H1 (cell line): ENCODE results near the gene JDP2. TPM values are rescaled to one million over a fixed set of nuclear protein-coding genes. Genes with fewer than 3 reads are reported as not detected.
A peak's percentile ranks its signal among the peaks of the same experiment; 100 is the strongest.

Experiments
- CTCF ChIA-PET: fragments of 300-600 bp; sonication (Branson Sonifier 250); formaldehyde crosslinking; loops from one replicate; lab custom pipeline; 2021; ENCODE audit not compliant: partially characterized antibody; lab: Charles Lee
- POLR2A ChIA-PET: fragments of 300-600 bp; sonication (Branson Sonifier 250); formaldehyde crosslinking; loops from one replicate; lab custom pipeline; 2021; ENCODE audit warnings: inconsistent platforms; ENCODE audit not compliant: partially characterized antibody; lab: Charles Lee
- DNase-seq, 2 experiments: peaks; one replicate each; pipeline versions ENCODE4 v3.0.0 to v3.0.0-alpha.2; 2010 to 2022; ENCODE audit warnings: low spot score in 2 of 2, low read depth in 1 of 2, mixed read lengths in 1 of 2
- FAIRE-seq: peaks from 2 replicates; lab custom pipeline; 2011; peaks lifted over from hg19 to GRCh38; lab: Jason Lieb, UNC
- H2AFZ ChIP-seq: 2 replicates; pipeline ENCODE4 v1.8.1; 2012; ENCODE audit warnings: low read length, inconsistent platforms
- H2AK5ac ChIP-seq: 2 replicates; pipeline ENCODE4 v1.6.1; 2013; ENCODE audit warnings: low read depth, low read length
- H2BK120ac ChIP-seq: replicated peaks from 2 replicates; pipeline ENCODE3; 2013; ENCODE audit warnings: low read depth, low read length, inconsistent platforms
- H2BK12ac ChIP-seq: 2 replicates; pipeline ENCODE4 v1.6.1; 2013; ENCODE audit warnings: low read depth, low read length
- H2BK15ac ChIP-seq: 2 replicates; pipeline ENCODE4 v1.6.1; 2013; ENCODE audit warnings: low read length
- H2BK20ac ChIP-seq: 2 replicates; pipeline ENCODE4 v1.6.1; 2013; ENCODE audit warnings: low read length
- H2BK5ac ChIP-seq: 2 replicates; pipeline ENCODE4 v1.6.1; 2013; ENCODE audit warnings: low read depth, low read length
- H3K14ac ChIP-seq: 2 replicates; pipeline ENCODE4 v1.6.1; 2013; ENCODE audit warnings: inconsistent platforms; ENCODE audit not compliant: insufficient read length
- H3K18ac ChIP-seq: 2 replicates; pipeline ENCODE4 v1.6.1; 2013; ENCODE audit warnings: low read length; ENCODE audit errors: extremely low read depth
- H3K23ac ChIP-seq: 2 replicates; pipeline ENCODE4 v1.6.1; 2013; ENCODE audit warnings: inconsistent platforms; ENCODE audit not compliant: insufficient read length
- H3K23me2 ChIP-seq: 2 replicates; pipeline ENCODE4 v1.6.1; 2013; ENCODE audit warnings: low read depth, low read length
- H3K27ac ChIP-seq: 2 replicates; pipeline ENCODE4 v1.6.1; 2011; ENCODE audit warnings: low read depth, low read length, inconsistent platforms
- H3K27me3 ChIP-seq, 4 experiments: replicated peaks in 1 of 4; 1 replicate in 1 of 4; 2 replicates in 3 of 4; pipeline versions ENCODE4 v1.6.1 to v1.8.1; 2011 to 2013; ENCODE audit warnings: low read length in 3 of 4, mild to moderate bottlenecking in 3 of 4, inconsistent platforms in 2 of 4, mixed read lengths in 2 of 4, moderate library complexity in 1 of 4; ENCODE audit not compliant: control insufficient read depth in 3 of 4, insufficient read depth in 3 of 4; ENCODE audit errors: extremely low read depth in 1 of 4
- H3K36me3 ChIP-seq, 4 experiments: 2 replicates each; pipeline versions ENCODE4 v1.6.1 to v1.8.1; 2011 to 2013; ENCODE audit warnings: mild to moderate bottlenecking in 4 of 4, low read length in 3 of 4, moderate library complexity in 2 of 4, control low read depth in 1 of 4, inconsistent platforms in 1 of 4; ENCODE audit not compliant: insufficient read depth in 4 of 4, control insufficient read depth in 2 of 4
- H3K4ac ChIP-seq: replicated peaks from 2 replicates; pipeline ENCODE3; 2013; ENCODE audit warnings: low read length, low read depth, mixed read lengths, inconsistent platforms; ENCODE audit not compliant: insufficient read length
- H3K4me1 ChIP-seq, 4 experiments: replicated peaks in 1 of 4; 1 replicate in 1 of 4; 2 replicates in 3 of 4; pipeline versions ENCODE4 v1.6.1 to v1.8.1; 2011 to 2013; ENCODE audit warnings: low read length in 3 of 4, inconsistent platforms in 2 of 4, mixed read lengths in 1 of 4; ENCODE audit not compliant: insufficient read depth in 4 of 4, control insufficient read depth in 3 of 4
- H3K4me2 ChIP-seq, 2 experiments: 2 replicates each; pipeline versions ENCODE4 v1.6.1 to v1.8.1; 2011 to 2013; ENCODE audit warnings: low read depth in 2 of 2, low read length in 2 of 2, control low read depth in 1 of 2, inconsistent platforms in 1 of 2, mild to moderate bottlenecking in 1 of 2; ENCODE audit not compliant: insufficient read depth in 1 of 2
- H3K4me3 ChIP-seq, 4 experiments: fragments of 200-600, 300-600 bp in 1 of 4; sonication (generic), shearing (Covaris generic), sonication (Bioruptor Twin) in 1 of 4; 2 replicates each; pipeline versions ENCODE4 v1.5.1 to v1.8.1; 2011 to 2016; ENCODE audit warnings: low read length in 4 of 4, low read depth in 3 of 4, control low read depth in 2 of 4, inconsistent platforms in 2 of 4, mild to moderate bottlenecking in 2 of 4, mixed read lengths in 1 of 4, moderate library complexity in 1 of 4; ENCODE audit not compliant: insufficient read depth in 2 of 4; ENCODE audit errors: extremely low read depth in 1 of 4
- H3K56ac ChIP-seq: replicated peaks from 2 replicates; pipeline ENCODE3; 2013; ENCODE audit warnings: low read depth, mild to moderate bottlenecking, mixed read lengths, low read length, inconsistent platforms; ENCODE audit not compliant: insufficient read length
- H3K79me1 ChIP-seq: 2 replicates; pipeline ENCODE4 v1.6.1; 2013; ENCODE audit warnings: low read depth, low read length, control low read depth
- H3K79me2 ChIP-seq, 2 experiments: 2 replicates each; pipeline versions ENCODE4 v1.6.1 to v1.8.1; 2012 to 2013; ENCODE audit warnings: low read length in 2 of 2, mild to moderate bottlenecking in 2 of 2, inconsistent platforms in 1 of 2; ENCODE audit not compliant: insufficient read depth in 2 of 2, control insufficient read depth in 1 of 2
- H3K9ac ChIP-seq, 4 experiments: replicated peaks in 1 of 4; 1 replicate in 1 of 4; 2 replicates in 3 of 4; pipeline versions ENCODE4 v1.6.1 to v1.8.1; 2011 to 2013; ENCODE audit warnings: low read depth in 3 of 4, low read length in 3 of 4, control low read depth in 2 of 4, mild to moderate bottlenecking in 2 of 4, moderate library complexity in 2 of 4, inconsistent platforms in 1 of 4; ENCODE audit errors: extremely low read depth in 1 of 4
- H3K9me3 ChIP-seq, 2 experiments: 2 replicates each; pipeline versions ENCODE4 v1.6.1 to v1.8.1; 2012 to 2013; ENCODE audit warnings: mild to moderate bottlenecking in 2 of 2, moderate library complexity in 2 of 2, control low read depth in 1 of 2, inconsistent platforms in 1 of 2, low read depth in 1 of 2, low read length in 1 of 2, mixed read lengths in 1 of 2; ENCODE audit not compliant: insufficient read depth in 2 of 2
- H4K20me1 ChIP-seq, 2 experiments: replicated peaks in 1 of 2; 2 replicates each; pipeline versions ENCODE3 to v1.8.1; 2011 to 2013; ENCODE audit warnings: inconsistent platforms in 2 of 2, low read length in 2 of 2, mild to moderate bottlenecking in 1 of 2; ENCODE audit not compliant: insufficient read depth in 2 of 2, control insufficient read depth in 1 of 2
- H4K5ac ChIP-seq: 2 replicates; pipeline ENCODE4 v1.6.1; 2013; ENCODE audit warnings: low read length, low read depth, mixed read lengths, inconsistent platforms; ENCODE audit not compliant: insufficient read length
- H4K8ac ChIP-seq: 2 replicates; pipeline ENCODE4 v1.8.0; 2013; ENCODE audit warnings: mild to moderate bottlenecking, moderate library complexity, low read length, inconsistent platforms; ENCODE audit not compliant: insufficient read depth; ENCODE audit errors: extremely low read depth
- H4K91ac ChIP-seq: replicated peaks from 2 replicates; pipeline ENCODE3; 2013; ENCODE audit warnings: low read length, mixed read lengths, inconsistent platforms; ENCODE audit not compliant: insufficient read length
- CTCF ChIP-seq, 3 experiments: IDR thresholded peaks; 1 replicate in 2 of 3; 2 replicates in 1 of 3; pipeline versions ENCODE4 v1.5.1 to v1.6.1; 2011; ENCODE audit warnings: low read length in 3 of 3, mild to moderate bottlenecking in 3 of 3, inconsistent platforms in 2 of 3, low read depth in 1 of 3, moderate library complexity in 1 of 3; ENCODE audit not compliant: insufficient read depth in 1 of 3; ENCODE audit errors: control extremely low read depth in 1 of 3
- HDAC2 ChIP-seq, 2 experiments: fragments of 300-600 bp in 1 of 2; sonication (generic) in 1 of 2; IDR thresholded peaks; 2 replicates each; pipeline ENCODE4 v1.6.1; 2011 to 2012; ENCODE audit warnings: low read depth in 2 of 2, low read length in 2 of 2, mild to moderate bottlenecking in 2 of 2, moderate library complexity in 2 of 2, borderline replicate concordance in 1 of 2, inconsistent platforms in 1 of 2
- MAFK ChIP-seq: IDR thresholded peaks from 2 replicates; pipeline ENCODE4 v1.6.1; 2012; ENCODE audit warnings: low read depth, mild to moderate bottlenecking, improper control_type of control experiment, low read length
- RAD21 ChIP-seq, 2 experiments: IDR thresholded peaks in 1 of 2; conservative IDR thresholded peaks in 1 of 2; 2 replicates each; pipeline ENCODE4 v1.6.1; 2011; ENCODE audit warnings: low read depth in 2 of 2, low read length in 2 of 2, improper control_type of control experiment in 1 of 2, inconsistent platforms in 1 of 2, mild to moderate bottlenecking in 1 of 2, moderate library complexity in 1 of 2
- SIRT6 ChIP-seq: IDR thresholded peaks from one replicate; pipeline ENCODE4 v1.7.1; 2012; ENCODE audit warnings: low read length, inconsistent platforms
- WGBS, 2 experiments: shearing (Covaris generic) in 1 of 2; methylation state at CpG; one replicate each; pipeline versions ENCODE4 v1.1.6 to v1.1.7; 2013 to 2015; ENCODE audit warnings: low lambda C conversion rate in 2 of 2, mixed read lengths in 2 of 2, inconsistent platforms in 1 of 2, low coverage in 1 of 2, missing lambda C conversion rate in 1 of 2; ENCODE audit not compliant: insufficient replicate concordance in 2 of 2, insufficient coverage in 1 of 2, insufficient read length in 1 of 2; ENCODE audit errors: extremely low coverage in 1 of 2, missing lambda C conversion rate in 1 of 2; 5-methylcytosine and 5-hydroxymethylcytosine counted together
- polyA plus RNA-seq, 7 experiments: library from polyadenylated mRNA; depleted of rRNA in 3 of 7; stranded (reverse) in 5 of 7; unstranded in 2 of 7; fragments of >200 nt in 5 of 7; fragments of 200-250 nt in 2 of 7; gene quantifications; 1 replicate in 5 of 7; 2 replicates in 1 of 7; 4 replicates in 1 of 7; pipeline versions ENCODE4 v1.2.1 to v1.2.3, GENCODE V29; 2011 to 2013; ENCODE audit warnings: missing spikeins in 2 of 7, mixed read lengths in 2 of 7
- total RNA-seq: library from RNA; stranded (reverse); fragmentation: NEBNext Ultra II Directional; extraction: Animal tissue kit (Norgen Biotek cat#: 25700); gene quantifications from 2 replicates; pipeline ENCODE4 v1.2.1, GENCODE V29; 2021

The JDP2 gene
- total and polyA plus RNA-seq, 2 of the 8 experiments (the other 6 are each of a cell fraction or from before 2014, with no cell fraction given): 8.9 to 27.2 TPM

- no peak overlapping the region; the same call in none of the 2 replicates for H4K8ac ChIP-seq
- no peak overlapping the region for H3K27ac ChIP-seq
- H3K79me2 ChIP-seq: no peaks in the 10 kb centered on the region
- H3K4me3 ChIP-seq: no peak overlapping the region
- H3K23me2 ChIP-seq: no peaks in the 10 kb centered on the region
- H2AFZ ChIP-seq: peak overlapping the region; percentile 72
- no peak overlapping the region for H3K23ac ChIP-seq
- no peaks in the 10 kb centered on the region for H3K27me3 ChIP-seq
- ChIA-PET POLR2A (no interaction called here), CTCF (interaction anchor here (0.6 to 5.5 kb wide), 16 partner anchors 10 to 524 kb away, joined by 3 to 27 read pairs (median 4); no protein-coding TSS in a partner anchor)
- no peak overlapping the region for H3K14ac ChIP-seq
- no peaks in the 10 kb centered on the region for H3K9me3 ChIP-seq
- peaks cover 0 to 4% (median 1%) of the 10 kb centered on the region in 4 experiments; a peak in 1 of 7 replicates for H3K4me1 ChIP-seq
- H4K5ac ChIP-seq: no peak overlapping the region
- no peaks in the 10 kb centered on the region for H4K20me1 ChIP-seq
- no peak overlapping the region for H3K4ac ChIP-seq
- H3K56ac ChIP-seq: no peak overlapping the region
- no peak overlapping the region for H4K91ac ChIP-seq
- no peak overlapping the region for H2BK120ac ChIP-seq
- WGBS, 2 experiments: 85% methylated on average over 29 of the region's 29 CpGs; no CpG with 5 or more reads in 1 of the 2 experiments
- no peak overlapping the region for H3K9ac ChIP-seq
- H2BK20ac ChIP-seq: no peak overlapping the region
- no peak overlapping the region for H2BK12ac ChIP-seq
- no peak overlapping the region for H3K18ac ChIP-seq
- no peak overlapping the region for H2BK5ac ChIP-seq
- no peaks in the 10 kb centered on the region for H3K36me3 ChIP-seq
- no peak overlapping the region for H2AK5ac ChIP-seq
- DNase-seq: peak in 1 of 2 experiments; percentile 53
- no peak for FAIRE-seq
- TF ChIP-seq SIRT6 (no peak), HDAC2 (IDR thresholded peaks at IDR 0.05; ENCODE audit: borderline replicate concordance in 1 of 2, low read depth in 2 of 2, low read length in 2 of 2) (0 out of 4 replicates have a peak, but pooled peaks of 1 of the 2 experiments have one; percentile 43), MAFK (0 out of 2 replicates have a peak, but pooled peaks have one; percentile 2), CTCF (IDR thresholded peaks at IDR 0.05; ENCODE audit: control extremely low read depth in 1 of 3, insufficient read depth in 1 of 3, low read depth in 1 of 3, low read length in 3 of 3) (peak; percentile 15 to 47 (median 37)), RAD21 (IDR thresholded peaks at IDR 0.05 in 1 of 2, conservative IDR thresholded peaks at IDR 0.05 in 1 of 2; ENCODE audit: low read depth in 2 of 2, low read length in 2 of 2) (peak; percentile 22 to 45)
- TF ChIP-seq, all 59 proteins: peak for 4
- Histone ChIP-seq H3K79me1 (no peaks in the 10 kb centered on the region), H2BK15ac (no peak overlapping the region; the same call in 1 of the 2 replicates), H3K4me2 (no peak overlapping the region)
These were observed 87.1 kb downstream of the JDP2 start for GRCh38 chr14:75514673-75515628.
